GM12872 (cell line): ENCODE measurements around the gene ZDHHC22.

ENCODE experiments used
- TF ChIP-seq, protein P1 (sequence below): IDR thresholded peaks from 3 replicates; pipeline ENCODE4 v1.5.1; 2011; ENCODE audit warnings: low read depth, mild to moderate bottlenecking, low read length, moderate library complexity; ENCODE audit not compliant: insufficient read depth

Gene ZDHHC22

DNA sequence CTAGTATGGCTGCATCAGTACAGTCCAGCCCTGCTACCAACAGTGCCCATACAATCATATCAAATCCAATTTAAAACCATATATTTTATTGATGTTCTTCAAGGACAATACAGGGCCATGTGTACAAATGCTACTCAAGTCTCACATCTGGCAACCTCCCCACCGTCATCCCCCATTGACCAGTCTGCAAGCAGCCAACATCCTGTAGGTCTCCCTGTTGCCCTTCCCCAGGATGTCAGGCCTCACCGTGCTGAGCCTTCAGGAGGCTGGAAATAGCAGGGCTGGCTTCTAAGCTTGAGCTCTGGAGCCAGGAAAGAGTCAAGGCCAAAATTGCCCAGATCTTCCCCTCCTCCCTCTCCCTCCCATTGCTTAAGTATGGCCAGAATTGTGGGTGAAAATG lies 10.4 kb downstream of the ZDHHC22 start:
- TF ChIP-seq, protein P1, sequence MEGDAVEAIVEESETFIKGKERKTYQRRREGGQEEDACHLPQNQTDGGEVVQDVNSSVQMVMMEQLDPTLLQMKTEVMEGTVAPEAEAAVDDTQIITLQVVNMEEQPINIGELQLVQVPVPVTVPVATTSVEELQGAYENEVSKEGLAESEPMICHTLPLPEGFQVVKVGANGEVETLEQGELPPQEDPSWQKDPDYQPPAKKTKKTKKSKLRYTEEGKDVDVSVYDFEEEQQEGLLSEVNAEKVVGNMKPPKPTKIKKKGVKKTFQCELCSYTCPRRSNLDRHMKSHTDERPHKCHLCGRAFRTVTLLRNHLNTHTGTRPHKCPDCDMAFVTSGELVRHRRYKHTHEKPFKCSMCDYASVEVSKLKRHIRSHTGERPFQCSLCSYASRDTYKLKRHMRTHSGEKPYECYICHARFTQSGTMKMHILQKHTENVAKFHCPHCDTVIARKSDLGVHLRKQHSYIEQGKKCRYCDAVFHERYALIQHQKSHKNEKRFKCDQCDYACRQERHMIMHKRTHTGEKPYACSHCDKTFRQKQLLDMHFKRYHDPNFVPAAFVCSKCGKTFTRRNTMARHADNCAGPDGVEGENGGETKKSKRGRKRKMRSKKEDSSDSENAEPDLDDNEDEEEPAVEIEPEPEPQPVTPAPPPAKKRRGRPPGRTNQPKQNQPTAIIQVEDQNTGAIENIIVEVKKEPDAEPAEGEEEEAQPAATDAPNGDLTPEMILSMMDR, result no peak

DNA sequence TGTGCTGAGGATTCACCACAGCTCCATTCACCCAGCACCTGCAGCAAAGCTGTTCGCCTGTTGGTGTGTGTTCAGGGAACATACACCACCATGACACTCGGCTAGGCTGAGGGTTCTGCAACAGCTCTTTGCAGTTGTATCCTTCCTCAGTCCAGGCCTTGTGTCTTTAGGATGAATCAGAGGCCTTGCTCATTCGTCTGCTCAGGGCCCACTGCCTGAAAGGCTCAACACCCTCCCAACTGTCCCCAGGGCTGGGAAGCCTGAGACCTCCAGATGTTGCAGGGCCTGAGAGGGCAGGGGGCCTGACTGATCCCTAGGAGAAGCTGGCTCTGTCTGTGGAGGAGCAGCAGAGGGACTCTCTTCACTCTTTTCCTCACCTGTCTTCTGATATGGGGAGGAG lies 11.2 kb downstream of the ZDHHC22 start:
- TF ChIP-seq, protein P1, result no peak

DNA sequence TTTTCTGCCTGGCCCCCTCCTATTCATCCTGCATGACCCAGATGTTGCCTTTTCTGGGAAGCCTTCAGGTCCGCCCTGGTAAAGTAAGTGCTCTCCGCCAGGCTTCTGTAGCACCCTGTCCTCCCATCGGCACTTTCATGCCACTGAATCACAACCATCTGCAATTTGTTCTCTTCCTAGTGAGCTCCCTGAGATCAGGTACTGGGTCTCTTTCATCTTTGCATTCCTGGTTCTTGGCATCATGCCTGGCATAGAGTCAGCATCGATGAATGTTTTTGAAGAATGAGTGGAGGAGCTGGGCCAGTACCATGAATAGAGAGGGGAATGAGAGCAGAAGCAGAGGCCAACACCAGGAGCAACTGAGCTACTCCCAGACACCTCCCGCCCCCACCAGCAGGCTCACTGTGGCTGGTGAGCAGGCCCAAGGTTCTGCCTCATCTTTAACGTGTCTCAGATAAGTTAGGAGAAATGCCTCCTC lies 13.1 kb downstream of the ZDHHC22 start:
- TF ChIP-seq, protein P1, result no peak

DNA sequence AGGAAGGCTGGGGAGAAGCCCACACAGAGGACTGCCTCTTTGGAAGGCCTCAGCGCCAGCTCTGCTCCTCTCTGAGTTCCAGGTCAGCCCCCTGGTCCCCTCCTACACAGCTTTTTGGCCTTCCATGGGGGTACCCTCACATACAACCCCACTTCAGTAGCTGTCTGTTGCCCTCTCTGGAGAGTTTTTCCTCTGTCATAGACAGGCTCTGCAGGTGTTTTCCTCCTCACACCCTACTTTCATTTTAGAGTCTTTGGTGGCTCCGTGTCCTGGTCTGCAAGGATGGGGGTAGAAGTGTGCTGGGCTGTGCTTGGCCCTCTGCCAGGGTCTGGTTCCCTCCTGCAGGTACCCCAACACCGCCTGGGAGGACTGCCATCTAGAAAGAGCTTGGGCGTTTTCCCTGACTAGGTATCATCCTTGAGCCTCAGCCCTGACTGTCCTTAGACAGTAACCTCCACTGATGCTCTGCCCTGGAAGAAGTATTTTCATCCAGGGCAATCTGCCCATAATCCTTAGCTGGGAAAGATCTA lies 15.1 kb downstream of the ZDHHC22 start:
- TF ChIP-seq, protein P1, result no peak

DNA sequence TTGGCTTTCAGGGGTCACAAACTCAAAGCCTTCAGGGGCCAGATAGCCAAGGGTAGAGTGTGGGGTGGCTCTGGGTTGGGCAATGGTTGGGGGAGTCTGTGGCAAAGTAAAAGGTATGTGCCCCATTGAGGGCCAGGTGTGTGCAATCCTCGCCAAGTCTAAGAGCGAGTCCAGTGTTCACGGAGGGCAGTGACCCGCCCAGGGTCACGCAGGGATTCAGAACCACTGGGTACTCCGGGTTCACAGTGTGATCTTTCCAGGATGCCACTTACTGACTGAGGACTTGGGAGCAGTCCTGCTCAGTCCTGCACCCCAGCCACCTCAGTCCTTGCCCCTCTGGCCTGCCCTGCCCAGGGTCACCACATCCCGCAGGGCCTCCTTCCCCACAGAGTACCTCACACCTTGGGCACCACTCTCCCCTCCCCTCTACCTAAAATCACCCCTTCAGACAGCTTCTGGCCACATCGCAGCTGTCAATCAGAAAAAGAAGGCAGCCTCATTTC lies 15.7 kb downstream of the ZDHHC22 start:
- TF ChIP-seq, protein P1, result no peak

DNA sequence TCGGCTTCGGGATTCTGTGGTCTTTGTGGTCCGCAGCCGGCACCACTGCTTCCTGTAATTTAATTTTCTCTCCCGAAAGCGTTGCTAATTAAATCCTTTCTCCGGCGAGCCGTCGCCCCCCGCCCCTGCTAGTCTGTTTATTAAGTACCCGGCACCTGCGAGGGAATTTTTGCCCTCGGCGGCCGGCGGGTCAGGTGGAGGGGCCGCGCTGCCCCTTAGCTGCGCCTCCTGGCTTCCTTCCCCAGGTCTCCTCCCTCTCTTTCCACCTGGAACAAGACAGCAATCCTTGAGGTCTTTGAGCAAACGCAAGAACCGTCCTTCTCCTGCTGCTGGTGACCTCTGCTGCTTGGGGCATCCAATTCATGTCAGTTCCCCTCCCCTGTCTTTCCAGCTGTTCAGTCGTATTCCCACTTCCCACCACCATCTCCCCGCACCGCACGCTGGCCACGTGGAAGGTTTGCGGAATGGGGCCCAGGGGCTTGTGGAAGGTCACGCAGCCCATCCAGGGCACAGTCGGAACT lies 16.2 kb downstream of the ZDHHC22 start:
- TF ChIP-seq, protein P1, result no peak

DNA sequence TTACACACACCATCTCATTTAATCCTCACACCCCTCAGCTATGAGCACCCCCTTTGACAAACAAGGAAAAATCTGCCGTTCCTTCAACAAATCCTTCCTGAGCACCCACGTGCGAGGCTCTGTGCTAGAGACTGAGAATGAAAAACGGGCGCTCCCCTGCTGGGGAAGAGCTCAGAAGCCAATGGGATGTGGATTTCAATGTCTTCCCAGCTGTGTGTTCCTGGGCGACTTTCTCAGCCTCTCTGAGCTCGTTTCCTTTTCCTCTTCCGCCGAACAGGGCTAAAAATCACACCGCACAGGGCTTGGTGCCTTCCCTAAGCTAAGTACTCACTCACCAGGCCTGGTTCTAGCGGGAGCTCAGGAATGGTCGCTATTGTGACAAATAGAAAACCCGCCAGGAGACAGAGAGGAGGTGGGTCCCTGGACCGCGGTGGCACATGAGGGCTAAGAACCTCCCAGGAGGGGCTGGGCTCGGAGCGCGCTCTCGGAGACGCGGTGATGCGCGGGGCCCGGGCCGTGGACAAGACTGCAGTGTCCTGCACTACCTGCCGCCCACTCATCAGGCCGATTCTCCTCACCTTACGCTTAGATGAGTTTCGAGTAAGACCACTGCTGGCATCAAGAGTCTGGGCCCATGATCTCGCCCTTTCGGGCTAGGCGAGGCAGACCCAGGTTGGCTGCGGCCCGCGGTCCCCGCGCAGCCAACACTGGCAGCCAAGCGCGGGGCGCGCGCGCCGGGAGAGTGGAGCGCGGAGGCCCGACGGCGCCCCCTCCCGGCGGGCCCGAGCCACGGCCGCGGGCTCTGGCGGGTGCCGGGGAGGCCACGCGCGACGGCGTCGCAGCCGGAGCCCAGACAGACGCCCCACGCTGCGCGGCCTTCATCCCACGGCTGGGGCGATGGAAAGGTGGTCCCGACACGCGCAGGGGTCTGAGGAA lies 17.0 kb downstream of the ZDHHC22 start:
- TF ChIP-seq, protein P1, result peak; percentile 61; the same call in 2 of the 3 replicates
